ENCODE measurements around the gene MYOM1. TPM values are rescaled to one million over a fixed set of nuclear protein-coding genes. Genes with fewer than 3 reads are reported as not detected.

The MYOM1 gene
- total RNA-seq (2021; ENCODE audit: unreplicated experiment) (0.92 TPM), Bru-seq, nascent RNA (percentile 34 among the genes with signal in this experiment), BruChase-seq, experiment 1, labeled RNA remaining after a 2-hour chase (percentile 32 among the genes with signal in this experiment), BruChase-seq, experiment 2, labeled RNA remaining after a 6-hour chase (percentile 34 among the genes with signal in this experiment)
- polyA plus RNA-seq (2012; ENCODE audit: insufficient read length) = 1.7 TPM
- long read RNA-seq, partial matches to known transcripts = 3 of 3 reads
- long read RNA-seq, other reads (novel, unspliced or antisense) = 0 of 3 reads

GRCh38 chr18:3219631-3220335 lies at the start of gene MYOM1:
MYOM1 (minus strand) TSS chr18:3219968; CDS start chr18:3215223, 4,745 bp downstream.
- H3K27me3 ChIP-seq (ENCODE audit: control insufficient read depth, insufficient read depth, low read length) = no peaks in the 10 kb centered on the region
- in situ Hi-C loops (cut with HindIII; ENCODE audit: low pct_unique_long_range_greater_than_20kb, low sequenced_read_pairs) (no loop called here), intact Hi-C loops (cut with micrococcal nuclease; ENCODE audit: unreplicated experiment) (loop anchor here (10.0 kb wide), 1 partner anchor 175 kb away; no protein-coding TSS in a partner anchor)
- ATAC-seq (no peak), DNase-seq (ENCODE audit: low read depth, low spot score) (no peak)
- POLR2A ChIA-PET = interaction anchor here (0.6 kb wide), 2 partner anchors 54 to 306 kb away, joined by 3 to 12 read pairs; no protein-coding TSS in a partner anchor
- no peak for TF ChIP-seq SIN3A (IDR thresholded peaks at IDR 0.05; ENCODE audit: borderline replicate concordance, insufficient read depth, low read depth, low read length)
- no peak for TF ChIP-seq TCF7L2 (IDR thresholded peaks at IDR 0.05; ENCODE audit: low read depth, low read length)
- TF ChIP-seq, protein P1, sequence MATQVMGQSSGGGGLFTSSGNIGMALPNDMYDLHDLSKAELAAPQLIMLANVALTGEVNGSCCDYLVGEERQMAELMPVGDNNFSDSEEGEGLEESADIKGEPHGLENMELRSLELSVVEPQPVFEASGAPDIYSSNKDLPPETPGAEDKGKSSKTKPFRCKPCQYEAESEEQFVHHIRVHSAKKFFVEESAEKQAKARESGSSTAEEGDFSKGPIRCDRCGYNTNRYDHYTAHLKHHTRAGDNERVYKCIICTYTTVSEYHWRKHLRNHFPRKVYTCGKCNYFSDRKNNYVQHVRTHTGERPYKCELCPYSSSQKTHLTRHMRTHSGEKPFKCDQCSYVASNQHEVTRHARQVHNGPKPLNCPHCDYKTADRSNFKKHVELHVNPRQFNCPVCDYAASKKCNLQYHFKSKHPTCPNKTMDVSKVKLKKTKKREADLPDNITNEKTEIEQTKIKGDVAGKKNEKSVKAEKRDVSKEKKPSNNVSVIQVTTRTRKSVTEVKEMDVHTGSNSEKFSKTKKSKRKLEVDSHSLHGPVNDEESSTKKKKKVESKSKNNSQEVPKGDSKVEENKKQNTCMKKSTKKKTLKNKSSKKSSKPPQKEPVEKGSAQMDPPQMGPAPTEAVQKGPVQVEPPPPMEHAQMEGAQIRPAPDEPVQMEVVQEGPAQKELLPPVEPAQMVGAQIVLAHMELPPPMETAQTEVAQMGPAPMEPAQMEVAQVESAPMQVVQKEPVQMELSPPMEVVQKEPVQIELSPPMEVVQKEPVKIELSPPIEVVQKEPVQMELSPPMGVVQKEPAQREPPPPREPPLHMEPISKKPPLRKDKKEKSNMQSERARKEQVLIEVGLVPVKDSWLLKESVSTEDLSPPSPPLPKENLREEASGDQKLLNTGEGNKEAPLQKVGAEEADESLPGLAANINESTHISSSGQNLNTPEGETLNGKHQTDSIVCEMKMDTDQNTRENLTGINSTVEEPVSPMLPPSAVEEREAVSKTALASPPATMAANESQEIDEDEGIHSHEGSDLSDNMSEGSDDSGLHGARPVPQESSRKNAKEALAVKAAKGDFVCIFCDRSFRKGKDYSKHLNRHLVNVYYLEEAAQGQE (IDR thresholded peaks at IDR 0.05; ENCODE audit: insufficient read depth in 1 of 2, low read depth in 2 of 2, low read length in 1 of 2) = no peak
- no peak for TF ChIP-seq POLR2AphosphoS5 (IDR thresholded peaks at IDR 0.05; ENCODE audit: low read depth, low read length)
- TF ChIP-seq CTCF (IDR thresholded peaks at IDR 0.05) = no peak
- BruUV-seq (replicated peaks) = no TSS peak
- H3K27ac ChIP-seq (ENCODE audit: low read length) = no peak within 1 kb of the TSS
- no peaks in the 10 kb centered on the region for H3K9me3 ChIP-seq (ENCODE audit: control insufficient read depth, insufficient read depth, low read depth, low read length)
- no peak within 1 kb of the TSS for H3K4me3 ChIP-seq (ENCODE audit: low read depth in 2 of 2, low read length in 2 of 2)
- CTCF ChIA-PET = no interaction called here
- no peaks in the 10 kb centered on the region for H3K36me3 ChIP-seq (ENCODE audit: control insufficient read depth, insufficient read depth, low read length)
- no peaks in the 10 kb centered on the region for H3K4me1 ChIP-seq (ENCODE audit: control insufficient read depth, insufficient read depth, low read length)

DNA sequence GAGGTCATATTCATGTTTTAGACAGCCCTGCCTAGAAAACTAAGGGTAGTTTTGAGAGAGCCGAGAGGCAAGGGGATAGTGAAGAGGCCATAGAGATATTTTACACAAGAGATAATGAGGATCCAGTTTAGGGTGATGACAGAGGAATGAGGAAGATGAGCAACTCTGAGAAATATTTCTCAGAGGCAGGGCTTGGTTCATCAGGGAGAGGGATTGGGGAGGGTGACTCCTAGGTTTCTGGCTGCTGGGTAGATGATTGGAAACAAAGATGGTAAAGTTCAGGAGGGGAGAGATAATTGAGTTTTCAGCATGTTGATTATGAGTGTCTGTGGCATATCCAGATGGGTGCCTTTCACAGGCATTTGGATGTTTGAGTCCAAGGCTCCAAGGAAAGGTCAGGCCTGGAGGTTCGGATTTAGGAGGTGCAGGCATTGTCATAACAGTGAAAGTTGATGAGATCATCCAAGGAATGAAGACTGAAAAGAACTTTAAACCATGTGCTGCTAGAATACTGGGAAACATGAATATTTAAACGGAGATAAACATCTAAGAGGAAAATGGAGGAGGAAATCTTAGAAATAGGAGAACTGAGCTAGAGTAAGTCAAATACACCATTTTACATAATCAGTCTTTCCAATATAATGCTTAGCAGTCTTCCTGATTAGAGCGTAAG lies 49.6 kb upstream of the MYOM1 start:
- in situ Hi-C loops (cut with HindIII; ENCODE audit: low pct_unique_long_range_greater_than_20kb, low sequenced_read_pairs) (no loop called here), intact Hi-C loops (cut with micrococcal nuclease; ENCODE audit: unreplicated experiment) (no loop called here)
- ChIA-PET CTCF (no interaction called here), POLR2A (no interaction called here)
- Histone ChIP-seq H3K4me1 (ENCODE audit: control insufficient read depth, insufficient read depth, low read length) (peaks cover 58% of the 10 kb centered on the region), H3K27ac (ENCODE audit: low read length) (peak overlapping the region; percentile 30; the same call in 1 of the 2 replicates), H3K9me3 (ENCODE audit: control insufficient read depth, insufficient read depth, low read depth, low read length) (no peaks in the 10 kb centered on the region), H3K4me3 (ENCODE audit: low read depth in 2 of 2, low read length in 2 of 2) (no peak overlapping the region), H3K27me3 (ENCODE audit: control insufficient read depth, insufficient read depth, low read length) (no peaks in the 10 kb centered on the region), H3K36me3 (ENCODE audit: control insufficient read depth, insufficient read depth, low read length) (peaks cover 9% of the 10 kb centered on the region)
- TF ChIP-seq TCF7L2 (IDR thresholded peaks at IDR 0.05; ENCODE audit: low read depth, low read length) (no peak), SIN3A (IDR thresholded peaks at IDR 0.05; ENCODE audit: borderline replicate concordance, insufficient read depth, low read depth, low read length) (no peak), POLR2AphosphoS5 (IDR thresholded peaks at IDR 0.05; ENCODE audit: low read depth, low read length) (no peak), CTCF (IDR thresholded peaks at IDR 0.05) (no peak)
- TF ChIP-seq, protein P1 (IDR thresholded peaks at IDR 0.05; ENCODE audit: insufficient read depth in 1 of 2, low read depth in 2 of 2, low read length in 1 of 2) = no peak
- no TSS peak for BruUV-seq (replicated peaks)
- no peak for DNase-seq (ENCODE audit: low read depth, low spot score)
- ATAC-seq = no peak
